ENCODE data around the gene GZMM. TPM values are rescaled to one million over a fixed set of nuclear protein-coding genes. Genes with fewer than 3 reads are reported as not detected.

Gene GZMM
- total and polyA plus RNA-seq, 2 of the 13 experiments (the other 11 are each of a cell fraction or from before 2014, with no cell fraction given) = 0.07 TPM; not detected in 1

GRCh38 chr19:572743-573518, 29.1 kb downstream of the GZMM start (continued):
- peak; percentile 80; the same call in 1 of the 2 replicates for TF ChIP-seq MTA1 (CRISPR knock-in tag; IDR thresholded peaks at IDR 0.05; ENCODE audit: borderline replicate concordance)
- peak; percentile 2; the same call in 1 of the 2 replicates for TF ChIP-seq ZNF790 (CRISPR knock-in tag; IDR thresholded peaks at IDR 0.05; ENCODE audit: borderline replicate concordance)
- TF ChIP-seq CAMTA2 (CRISPR knock-in tag; IDR thresholded peaks at IDR 0.05; ENCODE audit: borderline replicate concordance) = 0 out of 2 replicates have a peak, but pooled peaks have one; percentile 15
- TF ChIP-seq ZSCAN5A (CRISPR knock-in tag; IDR thresholded peaks at IDR 0.05; ENCODE audit: borderline replicate concordance) = no peak
- TF ChIP-seq LBX2 (CRISPR knock-in tag; IDR thresholded peaks at IDR 0.05; ENCODE audit: borderline replicate concordance) = no peak
- TF ChIP-seq MXI1 (IDR thresholded peaks at IDR 0.05; ENCODE audit: borderline replicate concordance, low read depth, low read length) = no peak
- no peak for TF ChIP-seq NR0B2 (CRISPR knock-in tag; IDR thresholded peaks at IDR 0.05)
- 0 out of 2 replicates have a peak, but pooled peaks have one; percentile 46 for TF ChIP-seq TBX2 (CRISPR knock-in tag; IDR thresholded peaks at IDR 0.05; ENCODE audit: borderline replicate concordance)
- TF ChIP-seq HIVEP1 (CRISPR knock-in tag; IDR thresholded peaks at IDR 0.05) = peak; percentile 41
- TF ChIP-seq DMAP1 (CRISPR knock-in tag; IDR thresholded peaks at IDR 0.05) = peak; percentile 1; the same call in 1 of the 2 replicates
- no peak for TF ChIP-seq ZNF75D (CRISPR knock-in tag; IDR thresholded peaks at IDR 0.05; ENCODE audit: borderline replicate concordance)
- peak; percentile 25 for TF ChIP-seq ZNF883 (CRISPR knock-in tag; IDR thresholded peaks at IDR 0.05; ENCODE audit: not compliant biosample characterization)
- peak; percentile 12; the same call in 1 of the 2 replicates for TF ChIP-seq NCOR1 (IDR thresholded peaks at IDR 0.05; ENCODE audit: borderline replicate concordance, low read length)
- TF ChIP-seq ZSCAN21 (CRISPR knock-in tag; IDR thresholded peaks at IDR 0.05; ENCODE audit: borderline replicate concordance) = peak; percentile 2; the same call in 1 of the 2 replicates
- 0 out of 2 replicates have a peak, but pooled peaks have one; percentile 35 for TF ChIP-seq KMT2A (CRISPR knock-in tag; IDR thresholded peaks at IDR 0.05)
- TF ChIP-seq MEF2D (CRISPR knock-in tag; IDR thresholded peaks at IDR 0.05) = no peak
- peak; percentile 32; the same call in 1 of the 2 replicates for TF ChIP-seq ZNF770 (CRISPR knock-in tag; IDR thresholded peaks at IDR 0.05)
- no peak for TF ChIP-seq ZNF550 (CRISPR knock-in tag; IDR thresholded peaks at IDR 0.05; ENCODE audit: borderline replicate concordance)
- no peak for TF ChIP-seq GATA4 (IDR thresholded peaks at IDR 0.05; ENCODE audit: borderline replicate concordance, low read depth)
- TF ChIP-seq ZNF264 (CRISPR knock-in tag; IDR thresholded peaks at IDR 0.05) = no peak
- TF ChIP-seq AHR (CRISPR knock-in tag; IDR thresholded peaks at IDR 0.05) = 0 out of 2 replicates have a peak, but pooled peaks have one; percentile 7
- TF ChIP-seq ZNF343 (CRISPR knock-in tag; IDR thresholded peaks at IDR 0.05) = 0 out of 2 replicates have a peak, but pooled peaks have one; percentile 55
- no peak; the same call in 1 of the 2 replicates for TF ChIP-seq ZSCAN20 (CRISPR knock-in tag; IDR thresholded peaks at IDR 0.05; ENCODE audit: borderline replicate concordance)
- peak; percentile 52; the same call in 1 of the 2 replicates for TF ChIP-seq EED (CRISPR knock-in tag; IDR thresholded peaks at IDR 0.05)
- no peak for TF ChIP-seq ZMYM2 (CRISPR knock-in tag; IDR thresholded peaks at IDR 0.05)
- TF ChIP-seq NR1H2 (CRISPR knock-in tag; IDR thresholded peaks at IDR 0.05; ENCODE audit: borderline replicate concordance, low read depth) = no peak

Data from HepG2 (cell line).